ENCODE results near the gene C2CD2. TPM values are rescaled to one million over a fixed set of nuclear protein-coding genes. Genes with fewer than 3 reads are reported as not detected.

The C2CD2 gene
- 17.8 and 29.5 TPM in 2 replicates for total RNA-seq

GRCh38 chr21:41953831-41954653, at the start of gene C2CD2:
Gene C2CD2, minus strand, starts transcription at chr21:41954018. Its CDS starts 370 bp downstream, at chr21:41953648.

GRCh38 chr21:41879190-41879998, 74.4 kb downstream of the C2CD2 start, which contains the start of gene PRDM15:
Gene PRDM15, minus strand, starts transcription at chr21:41879344. Its CDS starts 18,981 bp downstream, at chr21:41860363.

Other genes with a start within 250 kb of the C2CD2 start
- under 0.01 and 0.28 TPM in 2 replicates for gene RIPK4, start 187.0 kb downstream of the C2CD2 start, total RNA-seq
- gene PRDM15, start 74.7 kb downstream of the C2CD2 start, total RNA-seq, result 3.9 and 7.0 TPM in 2 replicates
- gene ZBTB21, start 56.3 kb upstream of the C2CD2 start, total RNA-seq, result 7.1 and 11.0 TPM in 2 replicates
- gene UMODL1, start 117.3 kb upstream of the C2CD2 start, total RNA-seq, result not detected in 2 replicates

All from smooth muscle cell of the umbilical artery (primary cell).